ENCODE results near the gene SNX4. TPM values are rescaled to one million over a fixed set of nuclear protein-coding genes. Genes with fewer than 3 reads are reported as not detected.
"Not testable (repeated sequence)": the region's sequence is repeated elsewhere in the genome, so short reads cannot be mapped to it uniquely, and the experiment has no call there.

Gene SNX4
- total and polyA plus RNA-seq, 9 donors: 16.7 to 36.1 (median 31.8) TPM

GRCh38 chr3:125482406-125482805, 37.6 kb downstream of the SNX4 start:
- DNase-seq: no peak
- H3K27ac ChIP-seq: no peak overlapping the region
- intact Hi-C loops (cut with DNase I): no loop called here
- H3K27me3 ChIP-seq: no peaks in the 10 kb centered on the region
- no peaks in the 10 kb centered on the region for H3K9me3 ChIP-seq
- H3K36me3 ChIP-seq: no peaks in the 10 kb centered on the region
- TF ChIP-seq EP300 (IDR thresholded peaks at IDR 0.05): no peak
- no peak for TF ChIP-seq POLR2A (IDR thresholded peaks at IDR 0.05)
- no peak for TF ChIP-seq CTCF (IDR thresholded peaks at IDR 0.05)
- peaks cover 2% of the 10 kb centered on the region for H3K4me1 ChIP-seq (ENCODE audit: insufficient read depth)
- 93 to 98% (median 97%) methylated on average over 1 of the region's 1 CpG for WGBS, 3 donors
- H3K4me3 ChIP-seq: no peak overlapping the region

DNA sequence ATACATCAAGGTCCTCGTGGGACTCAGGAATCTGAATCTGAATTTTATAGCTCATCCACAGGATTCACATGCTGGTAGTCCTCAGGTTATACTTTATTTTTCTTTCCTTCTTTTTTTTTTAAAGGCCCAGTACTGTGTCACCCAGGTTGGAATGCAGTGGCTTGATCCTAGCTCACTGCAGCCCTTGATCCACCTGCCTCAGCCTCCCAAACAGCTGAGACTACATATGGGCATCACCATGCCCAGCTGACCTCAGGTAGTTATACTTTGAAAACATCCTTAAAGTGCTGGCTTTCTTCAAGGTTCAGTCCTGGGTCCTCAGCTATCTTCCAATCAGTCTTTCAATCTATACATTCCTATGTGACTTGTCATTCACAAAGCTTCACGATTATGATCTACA, 38.2 kb downstream of the SNX4 start:
- WGBS, 3 donors: 94 to 95% (median 94%) methylated on average over 2 of the region's 2 CpGs

DNA sequence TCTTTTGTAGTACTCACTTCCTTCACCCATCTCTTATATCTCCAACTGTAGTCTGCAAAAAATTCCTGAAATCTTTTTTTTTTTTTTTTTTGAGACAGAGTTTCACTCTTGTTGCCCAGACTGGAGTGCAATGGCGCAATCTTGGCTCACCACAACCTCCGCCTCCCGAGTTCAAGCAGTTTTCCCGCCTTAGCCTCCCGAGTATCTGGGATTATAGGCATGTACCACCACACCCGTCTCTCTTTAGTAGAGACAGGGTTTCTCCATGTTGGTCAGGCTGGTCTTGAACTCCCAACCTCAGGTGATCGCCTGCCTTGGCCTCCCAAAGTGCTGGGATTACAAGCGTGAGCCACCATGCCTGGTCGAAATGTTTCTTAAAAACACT, 38.6 kb downstream of the SNX4 start:
- 93 to 97% (median 97%) methylated on average over 9 of the region's 9 CpGs for WGBS, 3 donors
- DNase-seq; H3K27me3 ChIP-seq; H3K36me3 ChIP-seq; H3K4me1 ChIP-seq (ENCODE audit: insufficient read depth); H3K27ac ChIP-seq; H3K9me3 ChIP-seq; intact Hi-C loops (cut with DNase I); H3K4me3 ChIP-seq: not testable (repeated sequence)

More for the DNA sequence above, 38.2 kb downstream of the SNX4 start:
- Histone ChIP-seq H3K9me3 (no peaks in the 10 kb centered on the region), H3K4me1 (ENCODE audit: insufficient read depth) (peaks cover 2% of the 10 kb centered on the region), H3K4me3 (no peak overlapping the region), H3K27ac (no peak overlapping the region), H3K36me3 (no peaks in the 10 kb centered on the region), H3K27me3 (no peaks in the 10 kb centered on the region)
- no peak for DNase-seq
- TF ChIP-seq POLR2A (IDR thresholded peaks at IDR 0.05) (no peak), EP300 (IDR thresholded peaks at IDR 0.05) (no peak), CTCF (IDR thresholded peaks at IDR 0.05) (no peak)
- intact Hi-C loops (cut with DNase I): no loop called here

GRCh38 chr3:125480656-125481374, 39.2 kb downstream of the SNX4 start:
- intact Hi-C loops (cut with DNase I): no loop called here
- WGBS, 3 donors: 62 to 70% (median 67%) methylated on average over 2 of the region's 2 CpGs
- TF ChIP-seq POLR2A (IDR thresholded peaks at IDR 0.05) (no peak), EP300 (IDR thresholded peaks at IDR 0.05) (no peak), CTCF (IDR thresholded peaks at IDR 0.05) (no peak)

DNA sequence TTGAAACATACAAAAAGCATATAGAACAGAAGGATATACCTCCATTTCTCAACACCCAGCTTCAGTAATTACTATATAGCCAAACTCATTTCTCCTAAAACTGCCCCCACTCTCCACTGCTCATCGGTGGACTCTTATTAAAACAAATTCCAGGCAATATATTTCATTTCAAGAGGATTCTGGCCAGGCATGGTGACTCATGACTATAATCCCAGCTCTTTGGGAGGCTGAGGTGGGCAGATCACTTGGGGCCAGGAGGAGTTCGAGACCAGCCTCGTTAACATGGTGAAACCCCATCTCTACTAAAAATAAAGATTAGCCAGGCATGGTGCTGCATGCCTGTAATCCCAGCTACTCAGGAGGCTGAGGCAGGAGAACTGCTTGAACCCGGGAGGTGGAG, 40.9 kb downstream of the SNX4 start:
- DNase-seq: no peak
- WGBS, 3 donors: 86 to 93% (median 93%) methylated on average over 4 of the region's 4 CpGs
- TF ChIP-seq POLR2A (IDR thresholded peaks at IDR 0.05) (no peak), EP300 (IDR thresholded peaks at IDR 0.05) (no peak), CTCF (IDR thresholded peaks at IDR 0.05) (no peak)
- Histone ChIP-seq H3K4me3 (no peak overlapping the region), H3K27ac (no peak overlapping the region), H3K4me1 (ENCODE audit: insufficient read depth) (peaks cover 2% of the 10 kb centered on the region), H3K9me3 (no peaks in the 10 kb centered on the region), H3K36me3 (no peaks in the 10 kb centered on the region), H3K27me3 (no peaks in the 10 kb centered on the region)
- intact Hi-C loops (cut with DNase I): no loop called here

More at GRCh38 chr3:125480656-125481374, 39.2 kb downstream of the SNX4 start:
- Histone ChIP-seq H3K27me3 (no peaks in the 10 kb centered on the region), H3K4me3 (no peak overlapping the region), H3K9me3 (no peaks in the 10 kb centered on the region), H3K4me1 (ENCODE audit: insufficient read depth) (peaks cover 2% of the 10 kb centered on the region), H3K36me3 (no peaks in the 10 kb centered on the region), H3K27ac (no peak overlapping the region)
- no peak for DNase-seq
